ENCODE data around the gene TRPM5. TPM values are rescaled to one million over a fixed set of nuclear protein-coding genes. Genes with fewer than 3 reads are reported as not detected.

The TRPM5 gene
- total RNA-seq, 1 donor from 2014 or later = not detected

GRCh38 chr11:2468363-2469235 lies 24.3 kb upstream of the TRPM5 start:
- Mint-ChIP-seq H3K36me3 (ENCODE audit: low read depth) (no peaks in the 10 kb centered on the region), H3K27ac (ENCODE audit: unreplicated experiment) (no peak overlapping the region), H3K9me3 (ENCODE audit: low read depth) (peaks cover 2% of the 10 kb centered on the region), H3K4me3 (ENCODE audit: unreplicated experiment) (no peak overlapping the region), H3K4me1 (ENCODE audit: low read depth) (no peaks in the 10 kb centered on the region), H3K27me3 (ENCODE audit: low read depth) (peaks cover 39% of the 10 kb centered on the region)
- peak; percentile 51 for DNase-seq (ENCODE audit: low spot score)
- no peak for TF ChIP-seq CTCF (IDR thresholded peaks at IDR 0.05)

- DNase-seq (ENCODE audit: low spot score) = peak; percentile 46
- Mint-ChIP-seq H3K4me1 (ENCODE audit: low read depth) (no peaks in the 10 kb centered on the region), H3K27ac (ENCODE audit: unreplicated experiment) (no peak overlapping the region), H3K36me3 (ENCODE audit: low read depth) (no peaks in the 10 kb centered on the region), H3K9me3 (ENCODE audit: low read depth) (peaks cover 2% of the 10 kb centered on the region), H3K27me3 (ENCODE audit: low read depth) (peaks cover 39% of the 10 kb centered on the region), H3K4me3 (ENCODE audit: unreplicated experiment) (no peak overlapping the region)
- no peak for TF ChIP-seq CTCF (IDR thresholded peaks at IDR 0.05)
Observed at GRCh38 chr11:2467695-2468055, 23.4 kb upstream of the TRPM5 start.

- DNase-seq (ENCODE audit: low spot score) = peak; percentile 73
- no peak for TF ChIP-seq CTCF (IDR thresholded peaks at IDR 0.05)
- H3K4me3 Mint-ChIP-seq (ENCODE audit: unreplicated experiment) = no peak overlapping the region
- peaks cover 2% of the 10 kb centered on the region for H3K9me3 Mint-ChIP-seq (ENCODE audit: low read depth)
- H3K27me3 Mint-ChIP-seq (ENCODE audit: low read depth) = peaks cover 39% of the 10 kb centered on the region
- no peak overlapping the region for H3K27ac Mint-ChIP-seq (ENCODE audit: unreplicated experiment)
- no peaks in the 10 kb centered on the region for H3K4me1 Mint-ChIP-seq (ENCODE audit: low read depth)
- H3K36me3 Mint-ChIP-seq (ENCODE audit: low read depth) = no peaks in the 10 kb centered on the region
Observed at GRCh38 chr11:2466869-2467694, 22.8 kb upstream of the TRPM5 start.

GRCh38 chr11:2466069-2466801 lies 21.9 kb upstream of the TRPM5 start:
- Mint-ChIP-seq H3K27me3 (ENCODE audit: low read depth) (peaks cover 36% of the 10 kb centered on the region), H3K36me3 (ENCODE audit: low read depth) (no peaks in the 10 kb centered on the region), H3K4me3 (ENCODE audit: unreplicated experiment) (no peak overlapping the region)

More at GRCh38 chr11:2466069-2466801, 21.9 kb upstream of the TRPM5 start:
- no peak for DNase-seq (ENCODE audit: low spot score)
- no peaks in the 10 kb centered on the region for H3K4me1 Mint-ChIP-seq (ENCODE audit: low read depth)
- no peak for TF ChIP-seq CTCF (IDR thresholded peaks at IDR 0.05)
- no peak overlapping the region for H3K27ac Mint-ChIP-seq (ENCODE audit: unreplicated experiment)
- H3K9me3 Mint-ChIP-seq (ENCODE audit: low read depth) = peaks cover 2% of the 10 kb centered on the region

Measured in chondrocyte (in vitro differentiated cells).